Heart left ventricle (tissue), 16 donors: Measurements from ENCODE around the gene SRC. TPM values are rescaled to one million over a fixed set of nuclear protein-coding genes. Genes with fewer than 3 reads are reported as not detected.

ENCODE experiments used
- ATAC-seq, 4 donors: fragments of 200-7000 bp; cut with Tn5 transposase; one replicate each; pipeline ENCODE4 v1.9.1; 2020 to 2022; ENCODE audit warnings: moderate library complexity in 4 of 4, mild to moderate bottlenecking in 3 of 4, moderate number of reproducible peaks in 1 of 4
- DNase-seq, 5 donors: peaks; one replicate each; pipeline ENCODE4 v3.0.0-alpha.2; 2020
- H3K27ac ChIP-seq, 12 donors: fragments of 200-600 bp; sonication (generic) in 4 of 12; one replicate each; pipeline versions ENCODE4 v1.5.0 to v1.8.0; 2016 to 2022; ENCODE audit warnings: mild to moderate bottlenecking in 2 of 12
- H3K27me3 ChIP-seq, 9 donors: fragments of 200-600 bp; sonication (generic) in 2 of 9; one replicate each; pipeline versions ENCODE4 v1.5.1 to v1.8.0; 2016 to 2022; ENCODE audit warnings: mild to moderate bottlenecking in 3 of 9
- H3K36me3 ChIP-seq, 9 donors: fragments of 200-600 bp; sonication (generic) in 2 of 9; one replicate each; pipeline versions ENCODE4 v1.5.0 to v1.8.0; 2018 to 2022; ENCODE audit warnings: mild to moderate bottlenecking in 2 of 9
- H3K4me1 ChIP-seq, 12 donors: fragments of 200-600 bp; sonication (generic) in 4 of 12; one replicate each; pipeline versions ENCODE4 v1.5.0 to v1.8.0; 2016 to 2022; ENCODE audit warnings: mild to moderate bottlenecking in 3 of 12
- H3K4me3 ChIP-seq, 12 donors: fragments of 200-600 bp; sonication (generic) in 4 of 12; one replicate each; pipeline versions ENCODE4 v1.5.0 to v1.8.0; 2017 to 2022; ENCODE audit warnings: mild to moderate bottlenecking in 9 of 12, moderate library complexity in 4 of 12
- H3K9me3 ChIP-seq, 12 donors: fragments of 200-600 bp; sonication (generic) in 4 of 12; one replicate each; pipeline versions ENCODE4 v1.5.0 to v1.8.0; 2016 to 2022; ENCODE audit warnings: mild to moderate bottlenecking in 1 of 12
- POLR2A ChIP-seq, 2 donors: fragments of 450-650 bp; IDR thresholded peaks; one replicate each; pipeline ENCODE4 v1.6.1; 2017; ENCODE audit warnings: antibody characterized with exemption in 2 of 2, mild to moderate bottlenecking in 2 of 2, moderate library complexity in 2 of 2
- WGBS, 4 donors: extraction: QIAGEN DNeasy Blood & Tissue Kit in 2 of 4; methylation state at CpG; one replicate each; pipeline versions ENCODE4 v1.1.5 to v1.1.7; 2013 to 2018; 5-methylcytosine and 5-hydroxymethylcytosine counted together
- intact Hi-C, 10 donors: fragments of 100-400 bp; cut with DNase I; formaldehyde crosslinking; loops; one replicate each; pipeline versions ENCODE4 v1.11.1 to v1.14.2; 2022
- long read RNA-seq, 3 donors: library from polyadenylated mRNA; unstranded; transcript quantifications; one replicate each; pipeline ENCODE4 v2.0.0, GENCODE V29; 2020 to 2021
- polyA plus RNA-seq, 2 donors: library from polyadenylated mRNA; stranded (reverse); fragments of 200-250 nt; gene quantifications; one replicate each; pipeline ENCODE4 v1.2.3, GENCODE V29; 2013
- total RNA-seq, 9 donors: library from RNA; depleted of rRNA in 2 of 9; stranded (reverse); fragments of >200 nt in 2 of 9; fragmentation: NEBNext Ultra II Directional in 3 of 9; extraction: Animal tissue kit (Norgen Biotek cat#: 25700) in 3 of 9; gene quantifications; one replicate each; pipeline versions ENCODE4 v1.1.0 to v1.2.4, GENCODE V29; 2016 to 2023
- TF ChIP-seq, protein P1 (sequence below), 12 donors: fragments of 200-600 bp; sonication (generic) in 4 of 12; IDR thresholded peaks; one replicate each; pipeline versions ENCODE4 v1.5.0 to v1.8.0; 2018 to 2022; ENCODE audit warnings: antibody characterized with exemption in 12 of 12, mild to moderate bottlenecking in 5 of 12
- donor health status: ischemic (EF 13 %, LVEDD 7.1; RV severe dilation, severe dysfunction).
- donor health status: healthy with polysubstance abuse.
- donor health status: DM: no; HTN: yes; CAD: no.
- donor health status: DM: no; HTN: no; CAD: no.
- donor health status: ischemic (EF 25% LVEDD 6.9; RV normal size, moderate dysfunction).
- donor health status: ischemic (EF 25% LVEDD 5.7; RV mildly dilated, moderate dysfunction).
- donor health status: healthy.
- donor health status: DM: yes; HTN: yes; CAD: no.
- donor health status: ischemic (EF 35%, LVEDD 5.7; RV mildly dilated, moderate dysfunction).
- donor health status: nonischemic (EF 11% LVEDD 7.7; RV severe dilation, severe dysfunction).
- donor health status: DM: yes; HTN: yes; CAD: no.
- donor health status: PGD.
- donor health status: ischemic (EF 29% LVEDD 5.4; RV normal size, mild dysfunction).
- donor health status: nonischemic (EF 23%, LVEDD 6.1; RV moderate dilation, normal function).

Gene SRC
- total RNA-seq (10 to 100 TPM in 1 of 9 donors, 1 to 10 TPM in 8; 3.0 to 19.9 (median 5.2) TPM), polyA plus RNA-seq (1 to 10 TPM; 2.5 to 3.0 TPM)
- long read RNA-seq, donor 1, partial matches to known transcripts: 2 of 2 reads
- long read RNA-seq, donor 1, other reads (novel, unspliced or antisense): 0 of 2 reads
- long read RNA-seq, donor 2: 0 reads
- long read RNA-seq, donor 3, partial matches to known transcripts: 1 of 3 reads
- long read RNA-seq, donor 3, other reads (novel, unspliced or antisense): 1 of 3 reads

DNA sequence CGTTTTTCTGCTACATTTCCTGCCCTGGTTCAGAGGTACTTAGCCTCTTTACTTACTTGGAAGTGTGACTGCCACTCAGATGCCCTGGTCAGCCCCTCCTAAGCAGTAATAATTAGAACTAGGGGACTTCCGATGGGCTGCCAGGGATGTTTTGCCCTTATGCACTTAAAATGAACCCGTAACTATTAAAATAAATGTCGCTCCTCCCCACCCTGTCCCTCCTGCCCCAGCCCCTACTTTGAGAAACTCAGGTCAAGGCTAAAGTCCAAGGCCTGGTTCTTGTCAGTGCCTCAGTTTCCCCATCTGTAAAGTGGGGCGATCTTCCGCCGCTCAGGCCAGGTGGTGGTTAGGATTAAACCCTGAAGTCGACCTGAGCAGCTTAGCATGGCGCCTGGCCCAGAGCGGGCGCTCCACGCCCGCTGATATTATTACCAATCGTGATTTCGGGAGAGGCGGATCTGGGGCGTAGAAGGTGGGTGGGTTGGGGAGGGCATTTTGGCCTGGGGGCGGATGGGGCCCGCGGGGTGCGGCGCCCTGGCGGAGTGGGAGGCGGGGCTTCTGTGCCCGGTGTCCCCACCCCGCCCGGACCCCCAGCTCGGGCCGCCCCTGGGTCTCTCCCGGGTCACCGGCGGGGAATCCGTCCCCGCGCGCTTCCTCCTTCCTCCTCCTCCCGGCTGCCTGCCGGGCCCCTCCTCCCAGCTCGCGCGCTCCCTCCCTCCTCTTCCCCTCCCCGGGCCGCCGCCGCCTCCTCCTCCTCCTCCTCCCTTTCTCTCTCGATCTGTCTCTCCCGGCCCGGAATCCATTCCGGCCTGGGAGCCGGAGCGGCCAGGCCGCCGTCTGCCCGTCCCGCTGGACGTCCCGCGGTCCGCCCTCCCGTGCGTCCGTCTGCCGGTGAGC is at the start of gene SRC:
Gene SRC (plus strand): TSS at position 802 of the 897 bp plus-strand sequence. CDS start 38,014 bp downstream, outside the sequence.
- 8 to 14% (median 9%) methylated on average over 33 to 63 of the region's 63 CpGs for WGBS, 4 donors
- TF ChIP-seq POLR2A (IDR thresholded peaks at IDR 0.05): peak in 1 of 2 donors; percentile 51
- TF ChIP-seq, protein P1, sequence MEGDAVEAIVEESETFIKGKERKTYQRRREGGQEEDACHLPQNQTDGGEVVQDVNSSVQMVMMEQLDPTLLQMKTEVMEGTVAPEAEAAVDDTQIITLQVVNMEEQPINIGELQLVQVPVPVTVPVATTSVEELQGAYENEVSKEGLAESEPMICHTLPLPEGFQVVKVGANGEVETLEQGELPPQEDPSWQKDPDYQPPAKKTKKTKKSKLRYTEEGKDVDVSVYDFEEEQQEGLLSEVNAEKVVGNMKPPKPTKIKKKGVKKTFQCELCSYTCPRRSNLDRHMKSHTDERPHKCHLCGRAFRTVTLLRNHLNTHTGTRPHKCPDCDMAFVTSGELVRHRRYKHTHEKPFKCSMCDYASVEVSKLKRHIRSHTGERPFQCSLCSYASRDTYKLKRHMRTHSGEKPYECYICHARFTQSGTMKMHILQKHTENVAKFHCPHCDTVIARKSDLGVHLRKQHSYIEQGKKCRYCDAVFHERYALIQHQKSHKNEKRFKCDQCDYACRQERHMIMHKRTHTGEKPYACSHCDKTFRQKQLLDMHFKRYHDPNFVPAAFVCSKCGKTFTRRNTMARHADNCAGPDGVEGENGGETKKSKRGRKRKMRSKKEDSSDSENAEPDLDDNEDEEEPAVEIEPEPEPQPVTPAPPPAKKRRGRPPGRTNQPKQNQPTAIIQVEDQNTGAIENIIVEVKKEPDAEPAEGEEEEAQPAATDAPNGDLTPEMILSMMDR (IDR thresholded peaks at IDR 0.05): no peak
- Histone ChIP-seq H3K36me3 (no peaks in the 10 kb centered on the region), H3K9me3 (no peaks in the 10 kb centered on the region), H3K4me1 (peaks cover 0 to 31% (median 2%) of the 10 kb centered on the region in 12 donors), H3K27ac (peak within 1 kb of the TSS; percentile 32 to 94 (median 60)), H3K27me3 (no peaks in the 10 kb centered on the region), H3K4me3 (peak within 1 kb of the TSS; percentile 51 to 82 (median 65))
- DNase-seq (peak; percentile 83 to 91 (median 85)), ATAC-seq (peak in 3 of 4 donors; percentile 73 to 88 (median 79))
- intact Hi-C loops: no loop called here

DNA sequence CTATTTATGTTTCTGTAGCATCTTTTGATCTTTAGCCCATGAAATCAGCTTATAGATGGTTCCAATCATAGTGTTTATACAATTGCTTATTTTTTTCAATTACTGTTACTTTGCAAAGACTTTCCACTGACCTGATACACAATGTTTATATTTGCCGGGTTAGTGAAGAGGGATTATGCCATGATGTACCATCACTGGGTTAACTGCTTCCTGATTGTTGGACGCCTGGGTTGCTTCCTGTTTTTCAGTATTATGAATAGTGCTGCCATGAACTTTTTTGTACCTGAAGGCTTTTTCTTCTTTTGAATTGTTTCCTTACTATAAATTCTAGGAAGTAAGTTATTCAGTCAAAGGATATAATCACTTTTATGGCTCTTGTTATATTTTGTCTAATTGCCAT is 49.6 kb upstream of the SRC start:
- WGBS, 4 donors: 34 to 62% (median 54%) methylated on average over 2 of the region's 2 CpGs
- TF ChIP-seq, protein P1 (IDR thresholded peaks at IDR 0.05): no peak
- no peak for TF ChIP-seq POLR2A (IDR thresholded peaks at IDR 0.05)
- intact Hi-C loops: no loop called here
- Histone ChIP-seq H3K4me3 (no peak overlapping the region), H3K27me3 (no peaks in the 10 kb centered on the region), H3K27ac (peak overlapping the region in 1 of 12 donors; percentile 81), H3K36me3 (peaks cover 0 to 34% (median 11%) of the 10 kb centered on the region in 9 donors), H3K4me1 (peaks cover 0 to 74% (median 18%) of the 10 kb centered on the region in 12 donors), H3K9me3 (peaks cover 0 to 12% (median 0%) of the 10 kb centered on the region in 12 donors)
- DNase-seq (no peak), ATAC-seq (no peak)

DNA sequence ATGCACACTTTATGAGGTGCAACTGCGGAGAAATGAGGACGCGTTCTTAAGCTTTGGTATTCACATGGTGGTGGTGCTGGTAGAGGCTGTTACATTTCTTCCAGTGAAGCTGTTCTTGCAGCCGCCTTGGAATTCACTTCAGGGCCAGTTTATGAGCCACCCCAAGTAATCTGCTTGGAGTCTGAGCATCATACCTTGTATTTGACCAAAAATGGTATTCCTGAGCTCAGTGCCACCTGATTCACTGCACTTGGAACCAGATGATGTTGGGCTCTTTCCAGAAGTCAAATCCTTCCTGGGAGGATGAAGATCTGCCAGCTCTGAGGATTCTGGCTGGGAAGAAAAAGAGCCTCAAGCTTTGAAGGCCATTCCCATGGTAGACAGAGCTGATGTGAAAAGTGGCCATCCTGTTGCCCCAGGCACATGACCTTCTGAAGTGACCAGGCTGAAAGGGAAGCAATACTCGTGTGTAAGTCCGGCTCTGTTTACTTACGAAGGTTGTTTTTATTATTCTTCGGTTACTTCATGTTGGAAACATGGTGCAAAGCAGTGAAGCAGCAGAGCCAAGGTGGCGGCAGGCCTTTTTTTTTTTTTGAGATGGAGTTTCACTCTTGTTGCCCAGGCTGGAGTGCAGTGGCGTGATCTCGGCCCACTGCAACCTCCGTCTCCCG is 48.7 kb upstream of the SRC start:
- ATAC-seq: no peak
- no peak for DNase-seq

More for the DNA sequence above, 48.7 kb upstream of the SRC start:
- WGBS, 4 donors: 92 to 94% (median 93%) methylated on average over 13 of the region's 13 CpGs
- H3K27ac ChIP-seq: peak overlapping the region in 1 of 12 donors; percentile 81
- no peak overlapping the region for H3K4me3 ChIP-seq
- H3K9me3 ChIP-seq: peaks cover 0 to 12% (median 0%) of the 10 kb centered on the region in 12 donors
- peaks cover 0 to 66% (median 18%) of the 10 kb centered on the region in 12 donors for H3K4me1 ChIP-seq
- peaks cover 0 to 41% (median 20%) of the 10 kb centered on the region in 9 donors for H3K36me3 ChIP-seq
- no peaks in the 10 kb centered on the region for H3K27me3 ChIP-seq
- TF ChIP-seq, protein P1 (IDR thresholded peaks at IDR 0.05): no peak
- TF ChIP-seq POLR2A (IDR thresholded peaks at IDR 0.05): no peak
- intact Hi-C loops: no loop called here
